WTC11 (cell line): ENCODE measurements around the gene EIF4E1B.

Experiments
- CREB1 ChIP-seq: sonication (generic); formaldehyde crosslinking; IDR thresholded peaks from 2 replicates; pipeline ENCODE4 v1.8.0; 2023; ENCODE audit warnings: mild to moderate bottlenecking, missing genetic modification reagents
- CTCF ChIP-seq: fragments of 200-600 bp; IDR thresholded peaks from 2 replicates; pipeline ENCODE4 v1.8.0; 2022; ENCODE audit warnings: antibody characterized with exemption
- E2F5 ChIP-seq: sonication (generic); formaldehyde crosslinking; IDR thresholded peaks from 2 replicates; pipeline ENCODE4 v1.8.1; 2022; ENCODE audit warnings: mild to moderate bottlenecking, moderate library complexity, missing genetic modification reagents
- ETV6 ChIP-seq: sonication (generic); formaldehyde crosslinking; IDR thresholded peaks from 2 replicates; pipeline ENCODE4 v1.8.1; 2022; ENCODE audit warnings: mild to moderate bottlenecking, missing genetic modification reagents
- FOXP1 ChIP-seq: sonication (generic); formaldehyde crosslinking; IDR thresholded peaks from 2 replicates; pipeline ENCODE4 v1.8.0; 2022; ENCODE audit warnings: missing genetic modification reagents, mild to moderate bottlenecking, moderate library complexity, borderline replicate concordance
- JUN ChIP-seq: sonication (generic); formaldehyde crosslinking; IDR thresholded peaks from 2 replicates; pipeline ENCODE4 v1.8.0; 2023; ENCODE audit warnings: mild to moderate bottlenecking, missing genetic modification reagents
- MAX ChIP-seq: sonication (generic); formaldehyde crosslinking; IDR thresholded peaks from 2 replicates; pipeline ENCODE4 v1.8.0; 2022; ENCODE audit warnings: mild to moderate bottlenecking, missing genetic modification reagents
- MLX ChIP-seq: sonication (generic); formaldehyde crosslinking; IDR thresholded peaks from 2 replicates; pipeline ENCODE4 v1.8.1; 2023; ENCODE audit warnings: mild to moderate bottlenecking, missing genetic modification reagents, moderate library complexity
- NR1H2 ChIP-seq: sonication (generic); formaldehyde crosslinking; IDR thresholded peaks from 2 replicates; pipeline ENCODE4 v1.9.0; 2021; ENCODE audit warnings: mild to moderate bottlenecking, moderate library complexity, missing genetic modification reagents
- SP1 ChIP-seq: sonication (generic); formaldehyde crosslinking; conservative IDR thresholded peaks from 2 replicates; pipeline ENCODE4 v1.8.1; 2022; ENCODE audit warnings: missing genetic modification reagents
- TEAD1 ChIP-seq: sonication (generic); formaldehyde crosslinking; IDR thresholded peaks from 2 replicates; pipeline ENCODE4 v1.8.0; 2022; ENCODE audit warnings: mild to moderate bottlenecking, missing genetic modification reagents
- TF ChIP-seq, protein P1 (sequence below): sonication (generic); formaldehyde crosslinking; IDR thresholded peaks from 2 replicates; pipeline ENCODE4 v1.8.1; 2023; ENCODE audit warnings: mild to moderate bottlenecking, moderate library complexity, missing genetic modification reagents

DNA sequence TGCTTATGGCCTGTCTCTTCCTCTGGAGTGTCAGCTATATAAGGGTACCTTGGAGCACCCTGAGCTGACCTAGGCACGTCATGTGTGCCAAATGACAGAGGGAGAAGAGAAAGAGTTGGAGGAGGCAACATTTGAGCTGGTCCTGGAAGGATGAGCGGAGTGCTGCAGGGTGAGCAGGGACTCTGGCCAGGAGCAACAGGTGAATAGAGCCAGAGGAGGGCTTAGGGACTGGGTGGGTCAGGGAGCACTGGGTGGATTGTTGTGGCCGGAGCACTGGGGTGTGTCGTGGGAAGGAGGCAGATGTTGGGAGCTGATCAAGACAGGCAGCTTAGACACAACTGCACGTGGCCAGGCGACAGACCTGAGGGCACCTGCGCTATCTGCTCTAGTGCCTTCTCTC lies 60.4 kb downstream of the EIF4E1B start:
- TF ChIP-seq CTCF, result no peak
- no peak for TF ChIP-seq TEAD1 (CRISPR knock-in tag)
- no peak for TF ChIP-seq SP1 (CRISPR knock-in tag)
- no peak for TF ChIP-seq JUN (CRISPR knock-in tag)
- no peak for TF ChIP-seq MAX (CRISPR knock-in tag)
- TF ChIP-seq ETV6 (CRISPR knock-in tag), result no peak
- no peak for TF ChIP-seq NR1H2
- no peak for TF ChIP-seq FOXP1 (CRISPR knock-in tag)
- TF ChIP-seq E2F5 (CRISPR knock-in tag), result no peak
- TF ChIP-seq MLX (CRISPR knock-in tag), result no peak
- TF ChIP-seq, protein P1, sequence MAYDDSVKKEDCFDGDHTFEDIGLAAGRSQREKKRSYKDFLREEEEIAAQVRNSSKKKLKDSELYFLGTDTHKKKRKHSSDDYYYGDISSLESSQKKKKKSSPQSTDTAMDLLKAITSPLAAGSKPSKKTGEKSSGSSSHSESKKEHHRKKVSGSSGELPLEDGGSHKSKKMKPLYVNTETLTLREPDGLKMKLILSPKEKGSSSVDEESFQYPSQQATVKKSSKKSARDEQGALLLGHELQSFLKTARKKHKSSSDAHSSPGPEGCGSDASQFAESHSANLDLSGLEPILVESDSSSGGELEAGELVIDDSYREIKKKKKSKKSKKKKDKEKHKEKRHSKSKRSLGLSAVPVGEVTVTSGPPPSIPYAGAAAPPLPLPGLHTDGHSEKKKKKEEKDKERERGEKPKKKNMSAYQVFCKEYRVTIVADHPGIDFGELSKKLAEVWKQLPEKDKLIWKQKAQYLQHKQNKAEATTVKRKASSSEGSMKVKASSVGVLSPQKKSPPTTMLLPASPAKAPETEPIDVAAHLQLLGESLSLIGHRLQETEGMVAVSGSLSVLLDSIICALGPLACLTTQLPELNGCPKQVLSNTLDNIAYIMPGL (CRISPR knock-in tag), result no peak
- TF ChIP-seq CREB1 (CRISPR knock-in tag), result no peak
